HepG2 (cell line): ENCODE measurements around the gene AIFM1. TPM values are rescaled to one million over a fixed set of nuclear protein-coding genes. Genes with fewer than 3 reads are reported as not detected.

Experiments used
- ATAC-seq: fragments of 200-7000 bp; cut with Tn5 transposase; 3 replicates; pipeline ENCODE4 v1.9.1; 2020; ENCODE audit warnings: mild to moderate bottlenecking, moderate library complexity
- BruUV-seq: library from RNA; stranded (reverse); fragments of 400-500 nt; replicated peaks from 2 replicates; lab custom pipeline; 2021; lab: Mats Ljungman, UMichigan
- CTCF ChIA-PET: fragments of 300-600 bp; formaldehyde crosslinking; extraction: SDS; loops from one replicate; lab custom pipeline; 2021; ENCODE audit warnings: low total read pairs, inconsistent platforms, low intra/inter-chr PET ratio; lab: Yijun Ruan, JAX
- POLR2A ChIA-PET: fragments of 350-600 bp; sonication (Branson Sonifier 250); formaldehyde crosslinking; loops from one replicate; lab custom pipeline; 2020; ENCODE audit warnings: antibody characterized with exemption, inconsistent platforms; lab: Yijun Ruan, JAX
- DNase-seq: peaks from one replicate; pipeline ENCODE4 v3.0.0-alpha.2; 2015; ENCODE audit warnings: low spot score
- FAIRE-seq: peaks from 3 replicates; lab custom pipeline; 2011; peaks lifted over from hg19 to GRCh38; lab: Jason Lieb, UNC
- H2AFZ ChIP-seq: one replicate; pipeline ENCODE4 v1.6.1; 2011; ENCODE audit warnings: low read length, inconsistent platforms
- H3K27ac ChIP-seq: fragments of 300-600 bp; 3 replicates; pipeline ENCODE4 v1.8.0; 2011; ENCODE audit warnings: mixed run types, mild to moderate bottlenecking, mixed read lengths, low read length, inconsistent platforms; ENCODE audit not compliant: insufficient read depth; ENCODE audit errors: extremely low read length
- H3K27me3 ChIP-seq, 2 experiments: fragments of 200-600 bp in 1 of 2; 2 replicates in 1 of 2; 3 replicates in 1 of 2; pipeline versions ENCODE4 v1.6.0 to v1.8.0; 2011; ENCODE audit warnings: low read length in 2 of 2, mild to moderate bottlenecking in 2 of 2, moderate library complexity in 2 of 2, inconsistent platforms in 1 of 2; ENCODE audit not compliant: insufficient read depth in 2 of 2, control insufficient read depth in 1 of 2
- H3K36me3 ChIP-seq, 2 experiments: fragments of 200-600 bp in 1 of 2; replicated peaks in 1 of 2; 2 replicates in 1 of 2; 3 replicates in 1 of 2; pipeline versions ENCODE4 v1.5.1 to v1.8.0; 2011; ENCODE audit warnings: low read length in 2 of 2, inconsistent platforms in 1 of 2; ENCODE audit not compliant: insufficient read depth in 2 of 2, control insufficient read depth in 1 of 2
- H3K4me1 ChIP-seq: 2 replicates; pipeline ENCODE4 v1.5.1; 2012; ENCODE audit warnings: low read length, inconsistent platforms; ENCODE audit not compliant: insufficient read depth
- H3K4me2 ChIP-seq: 2 replicates; pipeline ENCODE4 v1.6.0; 2011; ENCODE audit warnings: low read depth, low read length, inconsistent platforms
- H3K4me3 ChIP-seq, 3 experiments: fragments of 200-600 bp in 1 of 3; sonication (generic), shearing (Covaris generic) in 1 of 3; replicated peaks in 1 of 3; 2 replicates each; pipeline ENCODE4 v1.5.1; 2011 to 2016; ENCODE audit warnings: low read length in 3 of 3, inconsistent platforms in 2 of 3, low read depth in 2 of 3, mild to moderate bottlenecking in 2 of 3, control low read depth in 1 of 3, mixed read lengths in 1 of 3; ENCODE audit not compliant: insufficient read depth in 1 of 3
- H3K79me2 ChIP-seq: one replicate; pipeline ENCODE4 v1.6.1; 2011; ENCODE audit warnings: low read length, inconsistent platforms; ENCODE audit not compliant: insufficient read depth
- H3K9ac ChIP-seq: 2 replicates; pipeline ENCODE4 v1.6.0; 2011; ENCODE audit warnings: mild to moderate bottlenecking, low read depth, low read length, inconsistent platforms; ENCODE audit not compliant: insufficient read depth
- H3K9me3 ChIP-seq: 2 replicates; pipeline ENCODE4 v1.5.1; 2012; ENCODE audit warnings: mild to moderate bottlenecking, low read length
- H4K20me1 ChIP-seq: 2 replicates; pipeline ENCODE4 v1.6.0; 2011; ENCODE audit warnings: inconsistent platforms, mild to moderate bottlenecking, low read length, moderate library complexity; ENCODE audit not compliant: insufficient read depth
- ATAD3A ChIP-seq: sonication (generic); formaldehyde crosslinking; IDR thresholded peaks from 2 replicates; pipeline ENCODE4 v1.4.0; 2020; ENCODE audit warnings: missing genetic modification reagents
- FOSL2 ChIP-seq: sonication (generic); formaldehyde crosslinking; IDR thresholded peaks from 2 replicates; pipeline ENCODE4 v1.4.0; 2020; ENCODE audit warnings: missing genetic modification reagents
- FOXK2 ChIP-seq: fragments of 450-650 bp; IDR thresholded peaks from 2 replicates; pipeline ENCODE4 v1.6.1; 2016
- ZNF12 ChIP-seq: sonication (generic); formaldehyde crosslinking; IDR thresholded peaks from 2 replicates; pipeline ENCODE4 v1.5.0; 2020; ENCODE audit warnings: missing genetic modification reagents
- ZNF687 ChIP-seq: sonication (generic); formaldehyde crosslinking; IDR thresholded peaks from 2 replicates; pipeline ENCODE4 v1.5.1; 2020; ENCODE audit warnings: mild to moderate bottlenecking, missing genetic modification reagents, moderate library complexity
- ZNF891 ChIP-seq: sonication (generic); formaldehyde crosslinking; IDR thresholded peaks from 2 replicates; pipeline ENCODE4 v1.5.0; 2020; ENCODE audit warnings: mild to moderate bottlenecking, missing genetic modification reagents
- ZXDC ChIP-seq: sonication (generic); formaldehyde crosslinking; IDR thresholded peaks from 2 replicates; pipeline ENCODE4 v1.5.0; 2020; ENCODE audit warnings: mild to moderate bottlenecking, missing genetic modification reagents
- WGBS: methylation state at CpG from one replicate; pipeline ENCODE4 v1.1.6; 2017; ENCODE audit warnings: low lambda C conversion rate; 5-methylcytosine and 5-hydroxymethylcytosine counted together
- in situ Hi-C: cut with HindIII; loops from 2 replicates; pipeline ENCODE4 v1.10.0; 2017; ENCODE audit warnings: low pct_unique_long_range_greater_than_20kb; ENCODE audit not compliant: extremely low pct_ligation_motif_present
- intact Hi-C: fragments of 100-400 bp; cut with micrococcal nuclease; formaldehyde crosslinking; loops from one replicate; pipeline ENCODE4 v1.10.0; 2022; ENCODE audit not compliant: unreplicated experiment
- polyA plus RNA-seq, 8 experiments: library from polyadenylated mRNA; depleted of rRNA in 3 of 8; stranded (reverse) in 7 of 8; unstranded in 1 of 8; fragments of >200 nt; fragmentation: Illumina TruSeq in 4 of 8; extraction: Trizol in 4 of 8; gene quantifications; 2 replicates each; pipeline versions ENCODE4 v1.2.1 to v1.2.3, GENCODE V29; 2011 to 2016; ENCODE audit warnings: low read depth in 4 of 8, missing spikeins in 1 of 8, mixed read lengths in 1 of 8; ENCODE audit not compliant: insufficient read depth in 1 of 8
- total RNA-seq, 5 experiments: library from RNA; depleted of rRNA; stranded (reverse); fragments of >200 nt; fragmentation: Illumina TruSeq; extraction: Trizol; gene quantifications; 2 replicates each; pipeline ENCODE4 v1.2.3, GENCODE V29; 2016; ENCODE audit warnings: low read depth in 1 of 5

The AIFM1 gene
- total and polyA plus RNA-seq, 2 of the 13 experiments (the other 11 are each of a cell fraction or from before 2014, with no cell fraction given) = 42.8 to 46.9 TPM

GRCh38 chrX:130110379-130111219, 55.0 kb downstream of the AIFM1 start, which contains the start of gene ELF4:
Gene ELF4 (minus strand): TSS chrX:130110497. CDS start chrX:130081330, 29,167 bp downstream.
- DNase-seq = no peak
- Histone ChIP-seq H3K27ac (no peak within 1 kb of the TSS), H3K4me2 (peak within 1 kb of the TSS; percentile 69), H3K4me1 (peaks cover 21% of the 10 kb centered on the region), H3K36me3 (no peaks in the 10 kb centered on the region), H4K20me1 (no peaks in the 10 kb centered on the region), H3K4me3 (peak within 1 kb of the TSS; percentile 34 to 67 (median 55); a peak in 4 of 6 replicates), H2AFZ (no peak within 1 kb of the TSS), H3K27me3 (no peaks in the 10 kb centered on the region), H3K79me2 (no peaks in the 10 kb centered on the region), H3K9me3 (no peaks in the 10 kb centered on the region), H3K9ac (peak within 1 kb of the TSS; percentile 39)
- TF ChIP-seq FOSL2 (CRISPR knock-in tag) = 0 out of 2 replicates have a peak, but pooled peaks have one; percentile 29
- TF ChIP-seq ATAD3A (CRISPR knock-in tag) = no peak
- no peak for TF ChIP-seq ZNF12 (CRISPR knock-in tag)
- ATAC-seq = peak; percentile 20
- intact Hi-C loops (no loop called here), in situ Hi-C loops (no loop called here)
- 2% methylated on average over 16 of the region's 123 CpGs for WGBS
- FAIRE-seq = no peak
- POLR2A ChIA-PET = interaction anchor here (1.4 to 2.0 kb wide), 2 partner anchors 13 to 55 kb away, joined by 3 to 6 read pairs; partner anchors contain the start of gene AIFM1
- no TSS peak for BruUV-seq
- CTCF ChIA-PET = no interaction called here

GRCh38 chrX:130109429-130110378, 55.9 kb downstream of the AIFM1 start:
- peaks cover 23% of the 10 kb centered on the region for H3K4me1 ChIP-seq
- no peaks in the 10 kb centered on the region for H3K79me2 ChIP-seq
- ATAC-seq = peak; percentile 34
- peak; percentile 45; the same call in 1 of the 2 replicates for TF ChIP-seq ZNF687 (CRISPR knock-in tag)
- TF ChIP-seq ZXDC (CRISPR knock-in tag) = no peak
- no peak for TF ChIP-seq ZNF891 (CRISPR knock-in tag)
- no peak for TF ChIP-seq FOXK2

More at GRCh38 chrX:130109429-130110378, 55.9 kb downstream of the AIFM1 start:
- Histone ChIP-seq H3K27ac (no peak overlapping the region), H3K27me3 (no peaks in the 10 kb centered on the region), H3K36me3 (no peaks in the 10 kb centered on the region), H2AFZ (no peak overlapping the region), H3K4me2 (peak overlapping the region; percentile 69), H3K4me3 (peak overlapping the region; percentile 34 to 67 (median 55); a peak in 4 of 6 replicates), H4K20me1 (no peaks in the 10 kb centered on the region), H3K9ac (peak overlapping the region; percentile 39), H3K9me3 (no peaks in the 10 kb centered on the region)
- BruUV-seq = no TSS peak
- 0% methylated on average over 5 of the region's 81 CpGs for WGBS
- ChIA-PET CTCF (no interaction called here), POLR2A (interaction anchor here (1.1 to 2.0 kb wide), 3 partner anchors 9 to 56 kb away, joined by 3 to 6 read pairs (median 3); partner anchors contain the start of gene AIFM1)
- DNase-seq = no peak
- no peak for FAIRE-seq
- intact Hi-C loops = no loop called here
- in situ Hi-C loops = no loop called here
